SK-N-SH (cell line): ENCODE measurements around the gene WHRN. TPM values are rescaled to one million over a fixed set of nuclear protein-coding genes. Genes with fewer than 3 reads are reported as not detected.
A peak's percentile ranks its signal among the peaks of the same experiment; 100 is the strongest.

Experiments used
- CTCF ChIA-PET: fragments of 300-600, 350-600 bp; formaldehyde crosslinking; extraction: SDS; loops from one replicate; lab custom pipeline; 2021; lab: Yijun Ruan, JAX
- POLR2A ChIA-PET: fragments of 350-600 bp; sonication (Branson Sonifier 250); formaldehyde crosslinking; extraction: SDS; loops from one replicate; lab custom pipeline; 2020; ENCODE audit warnings: antibody characterized with exemption, inconsistent platforms; lab: Yijun Ruan, JAX
- DNase-seq: peaks from one replicate; pipeline ENCODE4 v3.0.0; 2012
- H2AFZ ChIP-seq: fragments of 200-600 bp; sonication (generic); 2 replicates; pipeline ENCODE4 v1.8.1; 2016; ENCODE audit warnings: antibody characterized with exemption, mild to moderate bottlenecking, low read depth
- H3F3A ChIP-seq: fragments of 200-600 bp; sonication (generic); replicated peaks from 2 replicates; pipeline ENCODE3; 2016; ENCODE audit warnings: antibody characterized with exemption, mild to moderate bottlenecking; ENCODE audit not compliant: insufficient read depth
- H3K27ac ChIP-seq, 2 experiments: fragments of 200-500 bp in 1 of 2; fragments of 200-600 bp in 1 of 2; sonication (Bioruptor generic) in 1 of 2; sonication (generic), shearing (Covaris generic) in 1 of 2; 2 replicates each; pipeline versions ENCODE4 v1.5.1 to v1.6.1; 2014 to 2016; ENCODE audit warnings: low read depth in 2 of 2, inconsistent platforms in 1 of 2, low read length in 1 of 2, mild to moderate bottlenecking in 1 of 2, mixed read lengths in 1 of 2
- H3K27me3 ChIP-seq: fragments of 200-600 bp; sonication (generic), shearing (Covaris generic); 2 replicates; pipeline ENCODE4 v1.6.1; 2016; ENCODE audit warnings: mixed run types; ENCODE audit not compliant: insufficient read depth
- H3K36me3 ChIP-seq, 2 experiments: fragments of 200-500 bp in 1 of 2; fragments of 200-600 bp in 1 of 2; sonication (Bioruptor generic) in 1 of 2; sonication (generic) in 1 of 2; replicated peaks in 1 of 2; 2 replicates each; pipeline versions ENCODE3 to v1.5.1; 2014 to 2016; ENCODE audit warnings: low read length in 1 of 2, mild to moderate bottlenecking in 1 of 2; ENCODE audit not compliant: insufficient read depth in 2 of 2, control insufficient read depth in 1 of 2
- H3K4me1 ChIP-seq, 2 experiments: fragments of 200-500 bp in 1 of 2; fragments of 200-600 bp in 1 of 2; sonication (Bioruptor generic) in 1 of 2; sonication (generic), shearing (Covaris generic) in 1 of 2; 2 replicates each; pipeline versions ENCODE4 v1.5.1 to v1.6.1; 2014 to 2016; ENCODE audit warnings: low read depth in 1 of 2, low read length in 1 of 2, mixed run types in 1 of 2; ENCODE audit not compliant: insufficient read depth in 2 of 2, control insufficient read depth in 1 of 2
- H3K4me2 ChIP-seq: fragments of 200-600 bp; sonication (generic), shearing (Covaris generic); 2 replicates; pipeline ENCODE4 v1.6.1; 2017; ENCODE audit warnings: mixed run types
- H3K4me3 ChIP-seq, 2 experiments: fragments of 200-500 bp in 1 of 2; fragments of 200-600 bp in 1 of 2; sonication (Bioruptor generic) in 1 of 2; sonication (generic), shearing (Covaris generic) in 1 of 2; 2 replicates each; pipeline versions ENCODE4 v1.5.1 to v1.8.1; 2014 to 2016; ENCODE audit warnings: low read depth in 2 of 2, inconsistent platforms in 1 of 2, low read length in 1 of 2, mild to moderate bottlenecking in 1 of 2, mixed read lengths in 1 of 2, moderate library complexity in 1 of 2
- H3K79me2 ChIP-seq: fragments of 200-600 bp; sonication (generic); 2 replicates; pipeline ENCODE4 v1.8.1; 2017; ENCODE audit warnings: mild to moderate bottlenecking; ENCODE audit not compliant: insufficient read depth
- H3K9ac ChIP-seq: fragments of 200-600 bp; sonication (generic); 2 replicates; pipeline ENCODE4 v1.6.1; 2017; ENCODE audit warnings: mixed run types
- H3K9me2 ChIP-seq: fragments of 200-600 bp; sonication (generic); 2 replicates; pipeline ENCODE4 v1.6.1; 2017; ENCODE audit warnings: mixed run types
- H3K9me3 ChIP-seq: fragments of 200-600 bp; sonication (generic); 2 replicates; pipeline ENCODE4 v1.6.1; 2017; ENCODE audit warnings: mixed run types, mild to moderate bottlenecking, moderate library complexity
- H4K20me1 ChIP-seq: fragments of 200-600 bp; sonication (generic); 2 replicates; pipeline ENCODE4 v1.6.1; 2017; ENCODE audit warnings: mild to moderate bottlenecking, mixed run types; ENCODE audit not compliant: insufficient read depth
- CTCF ChIP-seq: fragments of 200-600 bp; sonication (generic); IDR thresholded peaks from 2 replicates; pipeline ENCODE4 v1.6.1; 2017; ENCODE audit warnings: antibody characterized with exemption, mild to moderate bottlenecking, moderate library complexity
- ELF1 ChIP-seq: IDR thresholded peaks from 2 replicates; pipeline ENCODE4 v1.4.0; 2012
- FOXJ3 ChIP-seq: sonication (generic); formaldehyde crosslinking; IDR thresholded peaks from 2 replicates; pipeline ENCODE4 v1.5.1; 2020; ENCODE audit warnings: mild to moderate bottlenecking, missing genetic modification reagents
- JUND ChIP-seq: IDR thresholded peaks from 2 replicates; pipeline ENCODE4 v1.4.0; 2012
- MAX ChIP-seq: IDR thresholded peaks from 2 replicates; pipeline ENCODE4 v1.4.0; 2012; ENCODE audit warnings: low read depth
- MXI1 ChIP-seq: IDR thresholded peaks from 2 replicates; pipeline ENCODE4 v1.6.1; 2012; ENCODE audit warnings: mild to moderate bottlenecking, low read depth, low read length, improper control_type of control experiment
- PBX3 ChIP-seq: IDR thresholded peaks from 2 replicates; pipeline ENCODE4; 2012
- POLR2AphosphoS5 ChIP-seq: IDR thresholded peaks from 2 replicates; pipeline ENCODE4 v1.6.1; 2012; ENCODE audit warnings: low read depth, low read length
- RAD21 ChIP-seq: IDR thresholded peaks from 2 replicates; pipeline ENCODE4 v1.6.1; 2012; ENCODE audit warnings: mild to moderate bottlenecking, low read length
- RCOR1 ChIP-seq: fragments of 150-350 bp; IDR thresholded peaks from 2 replicates; pipeline ENCODE4 v1.6.1; 2017; ENCODE audit warnings: antibody characterized with exemption, low read length
- REST ChIP-seq: IDR thresholded peaks from 2 replicates; pipeline ENCODE4 v1.6.1; 2012; ENCODE audit warnings: mild to moderate bottlenecking, low read depth, low read length, moderate library complexity
- RFX5 ChIP-seq: IDR thresholded peaks from 2 replicates; pipeline ENCODE4 v1.6.1; 2012; ENCODE audit warnings: mild to moderate bottlenecking, improper control_type of control experiment, low read length
- SIN3A ChIP-seq: IDR thresholded peaks from 2 replicates; pipeline ENCODE4 v1.6.1; 2012; ENCODE audit warnings: low read depth, mild to moderate bottlenecking, low read length, moderate library complexity, borderline replicate concordance
- TEAD4 ChIP-seq: IDR thresholded peaks from 2 replicates; pipeline ENCODE4 v1.4.0; 2012; ENCODE audit warnings: mild to moderate bottlenecking, borderline replicate concordance; ENCODE audit not compliant: insufficient read depth
- USF1 ChIP-seq: IDR thresholded peaks from 2 replicates; pipeline ENCODE4 v1.4.0; 2012; ENCODE audit warnings: low read depth, borderline replicate concordance
- YY1 ChIP-seq: IDR thresholded peaks from 2 replicates; pipeline ENCODE4 v1.4.0; 2012; ENCODE audit warnings: low read depth, mild to moderate bottlenecking
- WGBS: methylation state at CpG from one replicate; pipeline ENCODE4 v1.1.6; 2017; ENCODE audit warnings: low lambda C conversion rate; 5-methylcytosine and 5-hydroxymethylcytosine counted together
- polyA plus RNA-seq, 3 experiments: library from polyadenylated mRNA; depleted of rRNA; stranded (reverse); fragments of >200 nt; gene quantifications; 2 replicates each; pipeline ENCODE4 v1.2.3, GENCODE V29; 2012

The WHRN gene
- polyA plus RNA-seq, 1 of the 3 experiments (the other 2 are of a cell fraction) = 4.6 TPM

GRCh38 chr9:114538241-114538640 is 33.0 kb upstream of the WHRN start:
- no peaks in the 10 kb centered on the region for H3K79me2 ChIP-seq
- H3K9me3 ChIP-seq = no peaks in the 10 kb centered on the region
- no peaks in the 10 kb centered on the region for H4K20me1 ChIP-seq
- TF ChIP-seq JUND (no peak), CTCF (peak; percentile 17; the same call in 1 of the 2 replicates)
- no peaks in the 10 kb centered on the region for H3K36me3 ChIP-seq
- ChIA-PET CTCF (interaction anchor here (1.0 kb wide), 2 partner anchors 13 to 115 kb away, joined by 4 read pairs; no protein-coding TSS in a partner anchor), POLR2A (no interaction called here)
- H3K4me2 ChIP-seq = no peak overlapping the region
- peaks cover 23% of the 10 kb centered on the region; the same call in 1 of the 2 replicates for H3K27me3 ChIP-seq
- H3K27ac ChIP-seq = no peak overlapping the region
- H3K4me3 ChIP-seq = no peak overlapping the region
- no peak overlapping the region for H3K9ac ChIP-seq
- WGBS = 18% methylated on average over 5 of the region's 5 CpGs
- no peak overlapping the region for H2AFZ ChIP-seq
- H3K9me2 ChIP-seq = no peaks in the 10 kb centered on the region
- no peaks in the 10 kb centered on the region for H3K4me1 ChIP-seq
- DNase-seq = no peak
- H3F3A ChIP-seq = no peaks in the 10 kb centered on the region

- ChIA-PET POLR2A (no interaction called here), CTCF (interaction anchor here (1.5 kb wide), 2 partner anchors 29 to 121 kb away, joined by 3 to 4 read pairs; no protein-coding TSS in a partner anchor)
- no peaks in the 10 kb centered on the region for H3K36me3 ChIP-seq
- no peaks in the 10 kb centered on the region for H3K4me1 ChIP-seq
- H2AFZ ChIP-seq = no peak overlapping the region
- H3K4me2 ChIP-seq = no peak overlapping the region
- H3K4me3 ChIP-seq = no peak overlapping the region
- no peak for TF ChIP-seq RCOR1
- no peak for TF ChIP-seq JUND
- TF ChIP-seq USF1 = no peak
- TF ChIP-seq RFX5 = no peak
- TF ChIP-seq POLR2AphosphoS5 = no peak
- TF ChIP-seq REST = no peak
- no peak for TF ChIP-seq MAX
- no peak for TF ChIP-seq TEAD4
- no peak for TF ChIP-seq PBX3
- no peak for TF ChIP-seq MXI1
- TF ChIP-seq CTCF = no peak
- TF ChIP-seq FOXJ3 (CRISPR knock-in tag) = no peak
- TF ChIP-seq RAD21 = no peak
- TF ChIP-seq SIN3A = no peak
- TF ChIP-seq ELF1 = no peak
- TF ChIP-seq YY1 = no peak
- H3F3A ChIP-seq = no peaks in the 10 kb centered on the region
- H3K9me2 ChIP-seq = no peaks in the 10 kb centered on the region
- no peak overlapping the region for H3K9ac ChIP-seq
- H3K9me3 ChIP-seq = no peaks in the 10 kb centered on the region
- no peaks in the 10 kb centered on the region for H3K79me2 ChIP-seq
- no peak for DNase-seq
- H3K27ac ChIP-seq = no peak overlapping the region
- H3K27me3 ChIP-seq = peaks cover 21% of the 10 kb centered on the region; the same call in 1 of the 2 replicates
- WGBS = 29% methylated on average over 12 of the region's 13 CpGs
- H4K20me1 ChIP-seq = no peaks in the 10 kb centered on the region
These were observed 27.4 kb upstream of the WHRN start for GRCh38 chr9:114532561-114533237.
